Myocyte (in vitro differentiated cells): ENCODE measurements around the gene XAGE5. TPM values are rescaled to one million over a fixed set of nuclear protein-coding genes. Genes with fewer than 3 reads are reported as not detected.
"Not testable (repeated sequence)": the region's sequence is repeated elsewhere in the genome, so short reads cannot be mapped to it uniquely, and the experiment has no call there.

Experiments
- DNase-seq: peaks from one replicate; pipeline ENCODE4 v3.0.0-alpha.2; 2012; ENCODE audit warnings: low read depth
- polyA plus RNA-seq: library from polyadenylated mRNA; unstranded; fragments of >200 nt; gene quantifications from one replicate; pipeline ENCODE4 v1.2.1, GENCODE V29; 2012; ENCODE audit warnings: missing spikeins
- total RNA-seq: library from RNA; depleted of rRNA; stranded (reverse); fragments of >200 nt; gene quantifications from 2 replicates; pipeline ENCODE4 v1.2.3, GENCODE V29; 2014

The XAGE5 gene, protein sequence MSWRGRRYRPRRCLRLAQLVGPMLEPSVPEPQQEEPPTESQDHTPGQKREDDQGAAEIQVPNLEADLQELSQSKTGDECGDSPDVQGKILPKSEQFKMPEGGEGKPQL
- total RNA-seq = not detected in 2 replicates
- polyA plus RNA-seq = not detected

DNA sequence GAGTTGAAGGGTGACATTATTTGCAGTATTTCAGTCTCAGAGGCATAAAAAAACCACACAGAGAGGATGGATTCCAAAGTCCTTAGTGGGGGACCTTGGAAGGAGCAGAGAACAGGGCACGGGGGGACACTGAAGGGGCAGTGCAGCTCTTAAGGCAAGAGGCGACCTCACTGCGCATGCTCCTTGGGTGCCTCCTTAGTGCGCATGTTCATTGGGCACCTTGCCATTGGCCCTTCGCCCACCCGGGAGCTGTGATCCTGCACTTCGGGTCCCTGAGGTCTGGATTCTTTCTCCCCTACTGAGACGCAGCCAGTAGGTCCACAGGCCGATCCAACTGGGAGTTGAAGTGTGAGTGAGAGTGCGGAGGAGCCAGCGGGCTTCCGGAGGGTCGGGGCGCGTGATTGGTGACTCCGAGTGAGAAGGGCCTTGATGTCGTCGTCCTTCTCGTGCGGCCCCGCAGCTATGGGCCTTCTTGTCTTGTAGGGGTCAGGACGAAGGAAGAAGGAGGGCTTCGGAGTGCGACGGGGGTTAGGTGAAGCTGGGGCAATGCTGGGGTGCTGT is at the start of gene XAGE5:
TSS of gene XAGE5 (plus strand) at position 223 of the 561 bp plus-strand sequence. CDS start 1,280 bp downstream, outside the sequence.
- DNase-seq = no peak

DNA sequence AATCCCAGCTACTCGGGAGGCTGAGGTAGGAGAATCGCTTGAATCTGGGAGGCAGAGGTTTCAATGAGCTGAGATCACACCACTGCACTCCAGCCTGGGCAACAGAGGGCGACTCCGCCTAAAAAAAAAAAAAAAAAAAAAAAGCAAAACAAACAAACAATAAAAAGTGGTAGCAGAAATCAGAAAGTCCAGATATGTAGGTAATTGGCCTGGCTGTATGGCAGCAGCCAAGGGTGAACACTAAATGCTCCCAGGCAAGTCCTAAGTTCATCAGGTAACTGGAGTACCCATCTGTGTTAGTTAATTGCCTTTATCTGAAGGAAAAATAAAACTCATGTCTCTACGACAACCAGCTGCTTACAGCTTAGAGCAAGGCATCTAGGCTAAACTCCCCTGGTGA is 45.1 kb upstream of the XAGE5 start:
- not testable (repeated sequence) for DNase-seq

DNA sequence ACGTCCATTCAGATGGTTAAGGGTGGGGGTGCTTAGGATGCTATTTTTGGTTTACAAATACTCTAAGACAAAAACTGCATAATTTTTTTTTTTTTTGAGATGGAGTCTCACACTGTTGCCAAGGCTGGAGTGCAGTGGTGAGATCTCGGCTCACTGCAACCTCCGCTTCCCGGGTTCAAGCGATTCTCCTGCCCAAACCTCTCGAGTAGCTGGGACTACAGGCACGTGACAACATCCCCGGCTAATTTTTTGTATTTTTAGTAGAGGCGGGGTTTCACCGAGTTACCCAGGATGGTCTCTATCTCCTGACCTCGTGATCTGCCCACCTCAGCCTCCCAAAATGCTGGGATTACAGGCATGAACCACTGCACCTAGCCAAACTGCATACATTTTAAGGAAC is 37.6 kb upstream of the XAGE5 start:
- DNase-seq = not testable (repeated sequence)

DNA sequence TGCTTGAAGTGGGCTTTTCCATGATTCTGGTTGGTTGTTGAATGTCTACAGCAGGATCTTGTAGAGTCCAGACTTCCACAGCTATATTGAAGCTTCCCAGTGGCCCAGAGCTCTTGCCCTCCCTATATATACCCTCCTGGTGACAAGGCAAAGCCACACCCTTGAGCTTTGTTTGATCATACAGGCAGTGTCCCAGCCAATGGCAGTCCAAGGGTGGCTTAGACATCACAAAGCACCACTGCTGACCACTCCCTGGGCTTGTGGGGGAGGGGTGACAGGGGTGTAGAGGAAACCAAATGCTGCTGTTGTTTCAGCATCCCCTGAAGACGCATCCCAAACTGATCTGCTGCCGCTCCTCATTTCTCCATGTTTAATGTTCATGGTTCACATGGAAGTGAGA is 13.8 kb upstream of the XAGE5 start, which contains the start of gene SPANXN5:
TSS of gene SPANXN5 (minus strand) at position 101 of the 400 bp plus-strand sequence. CDS start at position 22, 79 bp downstream.
- DNase-seq = not testable (repeated sequence)

DNA sequence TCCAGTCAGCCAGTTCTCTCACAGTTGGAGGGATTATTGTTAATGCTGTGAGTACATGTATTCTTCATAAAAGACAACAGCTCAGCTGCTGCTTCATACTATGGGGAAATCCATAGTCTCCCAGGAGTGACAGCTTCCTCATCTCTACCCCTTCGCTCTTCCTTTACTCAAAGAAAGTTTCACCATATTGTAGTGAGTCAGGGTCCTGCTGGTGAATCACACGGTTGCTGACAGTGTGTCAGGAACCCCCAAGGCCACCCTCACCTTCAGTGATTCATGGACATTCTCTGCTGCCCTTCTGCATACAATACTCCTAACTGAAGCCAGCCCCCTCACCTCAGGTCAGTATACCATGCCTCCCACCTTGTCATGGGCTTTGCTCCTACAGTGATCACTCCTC is 6.2 kb upstream of the XAGE5 start:
- DNase-seq = not testable (repeated sequence)

DNA sequence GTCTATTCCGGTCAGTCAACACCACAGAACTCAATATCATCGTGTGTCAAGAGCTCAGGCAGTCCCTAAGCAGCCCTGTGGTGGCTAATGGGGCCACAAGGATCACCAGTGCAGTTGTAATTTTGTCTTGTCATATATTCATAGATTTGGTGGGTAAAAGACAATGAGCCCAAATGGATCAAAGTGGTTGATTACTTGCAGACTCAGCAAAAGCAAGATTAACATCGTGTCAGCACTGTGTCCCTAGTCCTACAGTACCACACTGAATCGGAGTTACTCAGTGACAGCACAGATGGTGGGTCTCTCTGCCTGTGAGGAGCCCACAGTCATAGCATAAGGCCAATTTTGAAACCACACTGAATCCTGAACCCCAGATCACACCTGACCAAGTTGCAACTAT is 8.7 kb downstream of the XAGE5 start:
- no peak for DNase-seq

DNA sequence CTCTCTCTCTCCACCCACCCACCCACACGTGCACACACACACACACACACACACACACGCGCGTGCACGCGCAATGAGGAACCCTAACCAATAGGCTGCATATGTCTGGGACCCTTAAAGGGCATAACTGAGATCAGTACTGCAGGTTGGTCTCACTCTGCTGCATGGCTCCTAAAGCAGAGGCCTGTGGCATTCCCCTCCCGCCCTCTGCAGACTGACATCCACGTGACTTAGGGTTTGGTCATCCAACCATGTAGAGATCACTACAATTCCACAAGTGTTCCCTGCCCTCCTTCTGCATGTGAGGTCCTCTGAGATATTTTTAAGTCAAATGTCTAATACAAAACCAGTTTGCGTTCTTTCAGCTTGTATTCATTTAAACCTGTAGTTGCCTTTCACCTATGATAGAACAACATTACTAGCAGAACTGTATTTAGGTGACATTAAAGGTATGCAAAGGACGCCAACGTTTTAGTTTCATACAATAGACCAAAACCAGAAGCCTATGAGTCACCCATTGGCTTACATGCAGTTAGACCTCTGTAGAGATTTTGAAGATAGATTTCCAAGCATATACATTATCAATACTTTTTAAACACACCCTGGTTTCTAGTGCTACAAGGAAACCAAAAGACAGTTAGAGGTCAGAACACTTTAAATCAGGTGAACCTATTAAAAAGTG is 10.1 kb downstream of the XAGE5 start:
- DNase-seq = no peak

DNA sequence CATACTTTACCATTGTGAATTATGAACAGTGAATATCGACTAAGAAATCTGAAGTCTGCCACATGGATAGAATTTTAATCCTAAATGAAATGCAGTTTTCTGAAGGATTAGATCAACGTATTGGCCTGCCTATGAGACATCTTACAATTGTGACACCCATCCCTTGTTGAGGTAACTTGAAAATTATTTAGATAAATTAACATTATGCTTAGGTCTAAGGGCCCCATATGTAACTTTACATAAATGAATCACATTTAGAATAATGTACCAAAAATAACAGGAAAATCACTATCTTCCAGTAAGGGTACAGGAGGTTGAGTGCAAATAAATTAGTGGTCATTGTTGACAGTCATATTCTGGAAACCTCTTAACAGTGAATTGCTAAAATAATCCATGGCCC is 13.5 kb downstream of the XAGE5 start:
- no peak for DNase-seq

DNA sequence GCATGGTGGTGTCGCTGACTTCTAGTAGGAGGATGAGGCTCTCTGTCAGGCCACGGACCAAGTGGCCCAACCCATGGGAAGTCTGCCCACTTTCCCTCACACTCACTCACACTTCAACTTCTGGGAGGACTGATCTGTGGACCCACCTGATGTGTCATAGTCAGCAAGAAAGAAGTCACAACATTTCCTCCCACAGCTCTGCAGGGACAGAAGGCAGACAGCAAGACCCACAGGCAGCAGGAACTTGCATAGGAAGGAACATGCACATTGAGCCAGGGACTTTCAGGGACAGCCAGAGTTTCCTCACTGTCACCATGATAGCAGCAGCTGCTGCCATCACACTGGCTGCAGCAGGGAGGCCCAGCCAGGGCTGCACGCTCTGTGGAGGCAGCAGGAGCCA is 19.5 kb downstream of the XAGE5 start:
- no peak for DNase-seq

DNA sequence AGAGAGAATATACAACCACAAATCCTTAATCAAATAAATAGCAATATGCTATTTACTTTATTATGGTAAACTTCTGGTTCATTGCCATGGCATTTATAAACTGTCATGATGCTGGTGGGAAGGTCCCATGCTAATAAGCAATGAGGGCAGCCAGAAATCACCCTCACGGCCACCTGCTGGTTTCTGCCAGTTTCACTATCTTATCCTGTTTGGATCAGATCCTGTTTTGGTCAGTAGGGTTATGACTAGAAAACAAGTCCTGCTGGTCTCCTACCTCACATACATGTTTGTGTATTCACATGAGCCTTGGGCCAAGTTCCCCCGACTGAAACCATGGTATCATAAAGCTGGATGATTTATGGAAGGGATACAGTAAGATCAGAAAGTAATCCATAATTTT is 28.1 kb downstream of the XAGE5 start:
- DNase-seq = no peak

DNA sequence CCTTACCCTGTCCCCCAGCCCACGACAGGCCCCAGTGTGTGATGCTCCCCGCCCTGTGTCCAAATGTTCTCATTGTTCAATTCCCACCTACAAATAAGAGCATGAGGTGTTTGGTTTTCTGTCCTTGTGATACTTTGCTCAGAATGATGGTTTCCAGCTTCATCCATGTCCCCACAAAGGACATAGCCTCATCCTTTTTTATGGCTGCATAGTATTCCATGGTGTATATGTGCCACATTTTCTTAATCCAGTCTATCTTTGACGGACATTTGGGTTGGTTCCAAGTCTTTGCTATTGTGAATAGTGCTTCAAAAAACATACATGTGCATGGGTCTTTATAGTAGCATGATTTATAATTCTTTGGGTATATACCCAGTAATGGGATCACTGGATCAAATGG is 32.5 kb downstream of the XAGE5 start:
- not testable (repeated sequence) for DNase-seq

DNA sequence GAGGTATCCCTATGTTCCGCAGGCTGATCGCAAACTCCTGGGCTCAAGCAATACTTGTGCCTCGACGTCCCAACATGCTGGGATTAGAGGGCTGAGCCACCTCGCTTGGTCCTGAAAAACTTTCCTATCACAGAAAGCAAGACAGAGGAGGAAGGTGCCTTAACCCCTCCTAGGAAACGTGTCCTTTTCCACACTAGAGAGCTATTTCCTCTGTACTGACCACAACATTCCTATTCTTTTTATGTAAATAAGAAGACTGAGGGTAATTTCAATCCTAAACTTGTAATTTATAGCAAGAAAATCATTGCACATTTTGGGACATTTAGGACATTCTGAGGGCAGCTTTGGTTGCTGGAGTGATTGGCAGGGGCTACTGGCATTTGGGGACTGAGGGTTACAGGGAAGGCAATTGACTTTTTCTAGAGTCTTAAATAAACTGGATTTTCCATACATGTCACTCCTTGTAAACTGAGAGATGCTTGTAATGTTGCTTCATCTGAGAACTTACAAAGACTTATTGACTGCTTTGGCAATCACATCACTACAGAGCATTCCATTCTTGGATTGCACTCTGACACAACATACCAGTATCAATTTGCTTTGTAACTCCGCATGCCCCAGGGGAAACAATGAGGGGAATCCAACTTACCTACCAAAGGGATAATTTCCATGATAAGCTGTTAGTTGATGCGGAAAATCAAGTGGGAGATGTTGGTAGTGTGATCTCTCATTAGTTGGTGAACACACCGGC is 41.2 kb downstream of the XAGE5 start:
- DNase-seq = no peak

DNA sequence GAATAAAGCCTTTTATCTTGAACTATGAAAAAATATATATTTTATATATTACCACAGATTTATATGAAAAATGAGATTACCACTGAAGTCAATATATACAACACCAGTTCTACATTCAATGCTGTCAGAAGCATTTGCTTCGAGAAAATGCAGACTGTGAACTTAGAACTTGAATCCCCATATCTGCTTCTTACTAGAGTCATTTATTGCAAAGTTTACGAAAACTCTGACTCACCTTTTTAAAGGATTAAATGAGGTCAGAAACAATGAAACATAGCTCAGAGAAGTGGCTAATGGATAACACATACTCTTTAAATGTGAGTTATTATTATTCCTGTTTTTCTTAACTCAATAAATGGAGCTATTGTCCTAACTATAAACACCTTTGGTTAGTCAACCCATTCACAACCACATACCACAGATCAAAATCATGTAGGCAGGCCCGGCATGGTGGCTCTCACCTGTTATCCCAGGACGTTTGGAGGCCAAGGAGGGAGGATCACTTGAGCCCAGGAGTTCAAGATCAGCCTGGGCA is 46.0 kb downstream of the XAGE5 start:
- DNase-seq = not testable (repeated sequence)

DNA sequence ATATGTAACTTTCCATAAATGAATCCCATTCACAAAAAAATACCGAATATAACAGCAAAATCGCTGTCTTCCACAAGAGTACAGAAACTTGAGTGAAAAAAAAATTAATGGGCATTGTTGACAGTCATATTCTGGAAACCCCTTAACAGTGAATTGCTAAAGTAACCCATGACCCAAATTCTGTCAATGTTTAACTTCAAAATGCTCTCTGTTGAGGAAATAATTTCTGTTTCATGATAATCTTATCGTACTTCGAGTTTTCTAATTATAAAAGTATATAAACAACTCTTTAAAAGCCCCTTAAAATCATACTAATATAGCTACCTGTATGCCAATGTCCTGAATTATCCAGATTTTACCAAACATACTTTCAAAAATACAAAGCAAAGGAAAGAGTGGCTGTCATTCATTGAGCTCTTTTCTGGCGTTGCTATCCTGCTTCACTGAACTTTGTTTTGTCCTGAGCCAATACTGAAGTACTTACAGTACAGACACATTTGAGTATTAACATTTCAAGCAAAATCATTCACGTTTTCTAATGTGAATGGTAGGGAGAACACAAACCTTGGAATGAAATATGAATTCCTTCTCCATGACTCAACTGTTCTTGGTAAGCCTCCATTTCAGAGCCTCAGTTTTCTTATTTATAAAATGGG is 54.4 kb downstream of the XAGE5 start:
- no peak for DNase-seq

Other genes starting within 250 kb of the XAGE5 start
- gene SSX7, start 156.4 kb upstream of the XAGE5 start, total RNA-seq = not detected in 2 replicates
- not detected in 2 replicates for gene SSX2, start 104.1 kb upstream of the XAGE5 start, total RNA-seq
- gene SSX2B, start 60.0 kb upstream of the XAGE5 start, total RNA-seq = not detected in 2 replicates
- gene SPANXN5, start 13.9 kb upstream of the XAGE5 start, total RNA-seq = not detected in 2 replicates
- not detected in 2 replicates for gene XAGE3, start 56.8 kb downstream of the XAGE5 start, total RNA-seq
- 19.3 and 22.8 TPM in 2 replicates for gene FAM156B, start 86.0 kb downstream of the XAGE5 start, total RNA-seq
- 16.7 and 30.5 TPM in 2 replicates for gene FAM156A, start 147.2 kb downstream of the XAGE5 start, total RNA-seq
- 2.2 and 2.5 TPM in 2 replicates for gene GPR173, start 237.5 kb downstream of the XAGE5 start, total RNA-seq